GM12872 (cell line): ENCODE results near the gene SAMD10.

Source experiments
- TF ChIP-seq, protein P1 (sequence below): IDR thresholded peaks from 3 replicates; pipeline ENCODE4 v1.5.1; 2011; ENCODE audit warnings: low read depth, mild to moderate bottlenecking, low read length, moderate library complexity; ENCODE audit not compliant: insufficient read depth

SAMD10 gene

DNA sequence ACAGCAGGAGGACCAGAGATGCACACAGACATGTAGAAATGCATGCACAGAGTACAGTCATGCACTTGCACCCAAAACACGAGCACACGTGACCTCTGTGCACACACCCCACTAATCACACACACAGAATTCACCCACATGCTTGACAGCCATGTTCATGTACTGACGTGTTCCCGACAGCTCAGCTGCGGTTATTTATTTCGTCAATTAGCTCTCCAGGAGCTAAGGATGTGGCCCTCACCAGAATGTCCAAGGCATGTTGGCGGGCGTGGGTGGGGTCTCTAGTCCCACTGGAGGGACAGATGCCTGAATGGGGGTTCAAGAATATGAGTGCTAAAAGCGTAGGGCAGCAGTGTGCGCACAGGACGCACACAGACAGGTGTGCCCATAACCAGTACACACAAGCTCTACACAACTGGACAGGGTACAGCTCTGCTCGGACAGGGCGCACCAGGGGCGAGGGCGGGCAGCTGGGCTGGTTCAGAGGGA, 919 bp upstream of the SAMD10 start:
- TF ChIP-seq, protein P1, sequence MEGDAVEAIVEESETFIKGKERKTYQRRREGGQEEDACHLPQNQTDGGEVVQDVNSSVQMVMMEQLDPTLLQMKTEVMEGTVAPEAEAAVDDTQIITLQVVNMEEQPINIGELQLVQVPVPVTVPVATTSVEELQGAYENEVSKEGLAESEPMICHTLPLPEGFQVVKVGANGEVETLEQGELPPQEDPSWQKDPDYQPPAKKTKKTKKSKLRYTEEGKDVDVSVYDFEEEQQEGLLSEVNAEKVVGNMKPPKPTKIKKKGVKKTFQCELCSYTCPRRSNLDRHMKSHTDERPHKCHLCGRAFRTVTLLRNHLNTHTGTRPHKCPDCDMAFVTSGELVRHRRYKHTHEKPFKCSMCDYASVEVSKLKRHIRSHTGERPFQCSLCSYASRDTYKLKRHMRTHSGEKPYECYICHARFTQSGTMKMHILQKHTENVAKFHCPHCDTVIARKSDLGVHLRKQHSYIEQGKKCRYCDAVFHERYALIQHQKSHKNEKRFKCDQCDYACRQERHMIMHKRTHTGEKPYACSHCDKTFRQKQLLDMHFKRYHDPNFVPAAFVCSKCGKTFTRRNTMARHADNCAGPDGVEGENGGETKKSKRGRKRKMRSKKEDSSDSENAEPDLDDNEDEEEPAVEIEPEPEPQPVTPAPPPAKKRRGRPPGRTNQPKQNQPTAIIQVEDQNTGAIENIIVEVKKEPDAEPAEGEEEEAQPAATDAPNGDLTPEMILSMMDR: no peak

DNA sequence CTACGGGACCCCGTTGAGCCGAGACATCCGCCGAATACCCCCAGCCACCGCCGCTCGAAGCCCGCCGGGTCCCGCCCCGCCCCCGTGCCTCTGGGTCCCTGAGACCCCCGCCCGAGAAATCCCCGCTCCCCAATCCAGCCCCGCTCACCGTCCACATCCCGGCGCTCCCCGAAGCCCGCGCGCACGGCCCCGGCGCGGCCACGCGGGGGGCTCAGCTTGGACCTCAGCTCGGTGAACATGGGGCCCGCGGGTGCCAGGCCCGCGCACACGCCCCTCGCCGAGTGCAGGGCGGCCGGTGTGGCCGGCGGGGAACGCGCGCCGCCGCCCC, 249 bp downstream of the SAMD10 start:
- TF ChIP-seq, protein P1: no peak

DNA sequence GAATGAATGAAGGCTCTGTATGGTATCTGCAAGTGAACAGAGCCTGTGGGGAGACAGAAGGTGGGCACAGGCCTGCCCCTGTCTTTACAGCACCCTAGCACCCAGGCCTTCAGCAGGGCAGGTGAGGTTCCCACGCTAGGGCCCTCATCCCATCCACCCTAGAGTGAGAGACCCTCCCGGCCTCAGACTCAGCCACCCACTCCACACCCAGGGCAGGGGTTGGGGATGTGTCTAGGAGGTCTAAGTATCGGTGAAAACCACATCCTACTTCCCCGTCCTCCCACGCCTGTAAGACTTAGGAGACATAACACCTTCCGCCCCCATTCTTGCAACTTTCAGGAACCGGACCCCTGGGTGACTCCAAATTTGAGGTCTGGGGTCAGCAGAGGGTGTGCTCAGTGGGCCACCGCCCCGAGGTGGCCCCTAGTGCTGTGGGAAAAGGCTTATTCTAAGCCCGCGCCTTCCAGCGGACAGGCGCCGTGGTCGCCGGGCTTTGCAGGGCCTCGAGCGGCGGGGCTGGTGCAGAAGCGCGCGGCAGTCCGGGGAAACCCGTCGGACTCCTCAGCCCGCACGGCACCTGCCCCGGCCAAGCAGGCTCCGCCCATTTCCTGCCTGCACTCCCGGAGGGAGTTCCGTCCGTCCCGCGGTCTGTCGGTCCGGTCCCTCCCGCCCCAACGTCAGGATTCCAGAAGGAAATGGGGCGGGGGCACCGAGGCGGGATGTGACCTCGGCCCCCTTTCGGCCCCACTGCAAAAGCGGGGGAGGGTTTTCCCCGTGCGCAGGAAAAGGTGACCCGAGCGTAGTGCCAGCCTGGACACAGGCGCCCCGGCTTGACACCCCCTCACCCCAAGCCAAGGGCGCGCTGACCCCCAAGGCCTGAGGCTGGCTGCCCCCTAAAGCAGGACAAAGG, 868 bp downstream of the SAMD10 start:
- TF ChIP-seq, protein P1: no peak

DNA sequence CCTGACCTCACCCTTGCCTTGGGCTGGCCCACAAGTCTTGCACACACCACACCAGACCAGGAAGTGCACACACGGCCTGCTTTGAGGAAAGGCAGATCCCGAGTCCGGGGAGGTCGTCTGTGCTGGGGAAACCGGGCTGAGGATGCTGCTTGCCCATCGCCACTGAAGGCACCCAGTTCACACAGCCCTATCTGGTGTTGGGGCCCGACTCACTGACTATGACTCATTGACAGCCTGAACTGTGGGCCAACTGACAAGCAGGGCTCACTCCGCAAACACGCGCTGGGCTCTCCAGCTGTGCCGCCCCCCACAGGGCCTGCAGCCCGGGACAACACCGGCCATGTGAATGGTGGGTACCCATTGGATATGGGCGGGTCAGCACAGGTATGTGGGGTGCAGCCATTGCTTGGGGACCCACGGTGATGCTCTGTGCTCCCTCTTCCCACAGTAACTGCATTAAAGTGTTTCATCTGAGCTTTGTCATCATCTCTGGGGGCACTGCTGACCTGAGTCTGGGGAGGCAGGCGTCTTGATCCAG, 1.6 kb downstream of the SAMD10 start:
- TF ChIP-seq, protein P1: no peak

DNA sequence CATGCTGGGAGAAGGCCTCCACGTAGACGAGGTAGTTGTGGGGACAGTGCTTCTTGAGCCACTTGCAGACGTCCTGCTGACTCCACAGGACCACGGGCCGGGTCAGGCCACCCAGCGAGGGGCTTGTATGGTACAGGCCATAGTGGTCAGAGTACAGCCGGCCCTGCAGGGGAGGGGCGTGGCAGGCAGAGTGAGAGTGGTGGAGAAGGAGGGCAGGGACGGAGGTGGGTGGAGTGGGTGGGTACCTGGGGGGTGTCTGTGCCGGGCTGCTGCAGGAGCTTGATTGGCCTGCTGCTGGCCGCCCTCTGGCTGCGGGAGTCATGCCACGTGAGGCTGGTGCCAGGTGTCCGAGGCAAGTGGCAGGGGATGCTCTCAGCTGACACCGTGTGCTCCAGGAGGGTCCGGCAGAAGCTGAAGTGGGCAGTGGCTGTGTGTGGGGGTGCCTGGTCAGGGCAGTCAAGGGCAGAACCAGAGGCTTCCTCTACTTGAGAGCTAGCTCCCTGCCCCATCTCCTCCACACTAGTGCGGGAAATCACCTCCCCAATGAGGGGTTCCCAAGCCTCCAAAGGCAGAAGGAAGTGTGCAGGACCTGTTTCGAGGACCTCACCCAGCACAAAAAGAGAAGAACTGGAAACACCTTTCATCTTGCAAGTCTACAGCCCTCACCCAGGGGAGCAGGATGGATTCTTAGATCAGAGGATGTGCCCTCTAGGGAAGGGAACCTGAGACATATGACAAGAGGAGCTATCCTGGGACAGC, 2.3 kb downstream of the SAMD10 start:
- TF ChIP-seq, protein P1: no peak

DNA sequence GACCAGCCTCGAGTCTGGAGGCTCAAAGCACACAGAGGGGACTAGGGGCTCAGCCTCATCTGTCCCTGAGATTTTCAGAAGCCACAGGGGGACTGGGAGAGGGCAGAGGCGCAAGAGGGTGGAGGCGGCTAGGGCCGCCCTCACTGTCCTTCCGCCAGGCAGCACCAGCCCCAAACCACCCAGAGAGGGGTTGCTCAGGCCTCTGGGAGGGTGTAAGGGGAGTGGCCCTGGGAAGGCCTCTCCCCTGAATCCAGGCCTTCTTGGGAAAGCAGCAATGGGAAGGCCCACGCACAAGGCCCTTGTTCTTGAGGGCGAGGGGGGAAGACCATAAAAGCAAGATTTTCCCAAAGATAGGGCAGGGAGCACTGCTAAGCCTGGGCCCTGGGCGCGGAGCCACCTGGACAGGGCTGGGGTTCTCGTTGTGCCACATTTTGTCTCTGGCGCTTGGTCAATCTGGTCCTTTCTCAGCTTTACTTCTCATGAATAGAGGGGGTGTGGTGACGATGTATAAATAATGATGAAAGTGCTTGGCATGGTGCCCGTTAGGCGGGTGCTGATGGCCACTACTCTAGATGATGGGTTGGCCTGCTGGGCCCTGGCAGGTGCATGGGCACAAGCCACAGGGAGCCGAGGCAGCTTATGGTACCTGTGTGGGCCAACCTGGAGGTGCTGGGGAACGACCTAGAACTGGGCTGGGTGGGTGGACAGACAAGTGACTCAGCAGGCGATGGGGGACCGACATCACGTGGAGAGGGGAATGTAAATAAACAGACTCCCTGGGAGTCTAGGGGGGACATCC, 4.8 kb downstream of the SAMD10 start:
- TF ChIP-seq, protein P1: no peak
